Measurements from ENCODE around the gene NLRP1. TPM values are rescaled to one million over a fixed set of nuclear protein-coding genes. Genes with fewer than 3 reads are reported as not detected.

NLRP1 gene
- total RNA-seq, 5 donors from 2014 or later (not counting 1 experiment from before 2014, with no cell fraction given) = 233 to 317 (median 243) TPM

- H3K27ac Mint-ChIP-seq = no peak overlapping the region
- no peaks in the 10 kb centered on the region for H3K4me1 ChIP-seq (ENCODE audit: control insufficient read depth in 1 of 2, extremely low read depth in 1 of 2, insufficient read depth in 2 of 2, low read length in 2 of 2)
- no peak for DNase-seq
- peaks cover 13 to 18% of the 10 kb centered on the region in 2 donors for H3K27me3 Mint-ChIP-seq
- H3K9me3 Mint-ChIP-seq = no peaks in the 10 kb centered on the region
- ChIA-PET POLR2A (no interaction called here), CTCF (no interaction called here)
- H3K4me1 Mint-ChIP-seq = no peaks in the 10 kb centered on the region
- H3K9me3 ChIP-seq = no peaks in the 10 kb centered on the region
- 85% methylated on average over 11 of the region's 12 CpGs for WGBS (ENCODE audit: insufficient coverage)
- H3K27me3 ChIP-seq (replicated peaks in 1 of 2; ENCODE audit: control insufficient read depth in 2 of 2, extremely low read depth in 1 of 2, insufficient read depth in 2 of 2, low read length in 1 of 2) = peaks cover 0 to 20% of the 10 kb centered on the region in 2 experiments
- H3K4me3 Mint-ChIP-seq = no peak overlapping the region
- H3K27ac ChIP-seq (ENCODE audit: low read length) = no peak overlapping the region
- no peak for ATAC-seq (replicated peaks in 1 of 4)
- H3K36me3 Mint-ChIP-seq = no peaks in the 10 kb centered on the region
- H3K4me3 ChIP-seq (ENCODE audit: control insufficient read depth in 1 of 2, extremely low read depth in 1 of 2, low read length in 1 of 2) = no peak overlapping the region
- H3K36me3 ChIP-seq (ENCODE audit: control insufficient read depth in 2 of 2, extremely low read depth in 1 of 2, insufficient read depth in 1 of 2, low read length in 1 of 2) = no peaks in the 10 kb centered on the region
These were observed 24.2 kb upstream of the NLRP1 start for GRCh38 chr17:5608399-5609112.

- no peaks in the 10 kb centered on the region for H3K4me1 Mint-ChIP-seq
- H3K4me3 Mint-ChIP-seq = no peak overlapping the region
- DNase-seq (no peak), ATAC-seq (replicated peaks in 1 of 4) (no peak)
- H3K27ac Mint-ChIP-seq = no peak overlapping the region
- Histone ChIP-seq H3K9me3 (no peaks in the 10 kb centered on the region), H3K36me3 (ENCODE audit: control insufficient read depth in 2 of 2, extremely low read depth in 1 of 2, insufficient read depth in 1 of 2, low read length in 1 of 2) (no peaks in the 10 kb centered on the region), H3K27me3 (replicated peaks in 1 of 2; ENCODE audit: control insufficient read depth in 2 of 2, extremely low read depth in 1 of 2, insufficient read depth in 2 of 2, low read length in 1 of 2) (peaks cover 0 to 20% of the 10 kb centered on the region in 2 experiments), H3K4me1 (ENCODE audit: control insufficient read depth in 1 of 2, extremely low read depth in 1 of 2, insufficient read depth in 2 of 2, low read length in 2 of 2) (no peaks in the 10 kb centered on the region), H3K27ac (ENCODE audit: low read length) (no peak overlapping the region), H3K4me3 (ENCODE audit: control insufficient read depth in 1 of 2, extremely low read depth in 1 of 2, low read length in 1 of 2) (no peak overlapping the region)
- peaks cover 13 to 21% of the 10 kb centered on the region in 2 donors for H3K27me3 Mint-ChIP-seq
- CTCF ChIA-PET = no interaction called here
- POLR2A ChIA-PET = interaction anchor here in 1 of 2 donors (0.6 kb wide), 1 partner anchor 1176 kb away, joined by 3 read pairs; no protein-coding TSS in a partner anchor
- no peaks in the 10 kb centered on the region for H3K36me3 Mint-ChIP-seq
- WGBS (ENCODE audit: insufficient coverage) = no CpG with 5 or more reads among the region's 3 CpGs
- H3K9me3 Mint-ChIP-seq = no peaks in the 10 kb centered on the region
These were observed 23.6 kb upstream of the NLRP1 start for GRCh38 chr17:5607946-5608345.

GRCh38 chr17:5605452-5605851, 21.1 kb upstream of the NLRP1 start:
- no peak overlapping the region for H3K4me3 Mint-ChIP-seq
- POLR2A ChIA-PET = no interaction called here
- CTCF ChIA-PET = interaction anchor here (0.5 to 0.6 kb wide), 2 partner anchors 13 to 78 kb away, joined by 3 to 8 read pairs; no protein-coding TSS in a partner anchor

GRCh38 chr17:5600041-5600440, 15.7 kb upstream of the NLRP1 start:
- no peak overlapping the region for H3K27ac ChIP-seq (ENCODE audit: low read length)
- Mint-ChIP-seq H3K4me1 (no peaks in the 10 kb centered on the region), H3K36me3 (no peaks in the 10 kb centered on the region), H3K4me3 (no peak overlapping the region), H3K27me3 (peaks cover 51 to 66% of the 10 kb centered on the region in 2 donors), H3K9me3 (no peaks in the 10 kb centered on the region), H3K27ac (no peak overlapping the region)
- H3K36me3 ChIP-seq (ENCODE audit: control insufficient read depth in 2 of 2, extremely low read depth in 1 of 2, insufficient read depth in 1 of 2, low read length in 1 of 2) = no peaks in the 10 kb centered on the region
- H3K27me3 ChIP-seq (replicated peaks in 1 of 2; ENCODE audit: control insufficient read depth in 2 of 2, extremely low read depth in 1 of 2, insufficient read depth in 2 of 2, low read length in 1 of 2) = peaks cover 2 to 36% of the 10 kb centered on the region in 2 experiments
- no peak overlapping the region for H3K4me3 ChIP-seq (ENCODE audit: control insufficient read depth in 1 of 2, extremely low read depth in 1 of 2, low read length in 1 of 2)
- ATAC-seq (replicated peaks in 1 of 4) = no peak
- ChIA-PET POLR2A (no interaction called here), CTCF (no interaction called here)
- H3K4me1 ChIP-seq (ENCODE audit: control insufficient read depth in 1 of 2, extremely low read depth in 1 of 2, insufficient read depth in 2 of 2, low read length in 2 of 2) = no peaks in the 10 kb centered on the region
- no peak for DNase-seq
- H3K9me3 ChIP-seq = no peaks in the 10 kb centered on the region

More at GRCh38 chr17:5605452-5605851, 21.1 kb upstream of the NLRP1 start:
- no peaks in the 10 kb centered on the region for H3K4me1 Mint-ChIP-seq
- peaks cover 22 to 43% of the 10 kb centered on the region in 2 donors for H3K27me3 Mint-ChIP-seq
- Histone ChIP-seq H3K4me1 (ENCODE audit: control insufficient read depth in 1 of 2, extremely low read depth in 1 of 2, insufficient read depth in 2 of 2, low read length in 2 of 2) (no peaks in the 10 kb centered on the region), H3K9me3 (no peaks in the 10 kb centered on the region), H3K27ac (ENCODE audit: low read length) (no peak overlapping the region), H3K4me3 (ENCODE audit: control insufficient read depth in 1 of 2, extremely low read depth in 1 of 2, low read length in 1 of 2) (no peak overlapping the region), H3K27me3 (replicated peaks in 1 of 2; ENCODE audit: control insufficient read depth in 2 of 2, extremely low read depth in 1 of 2, insufficient read depth in 2 of 2, low read length in 1 of 2) (peaks cover 0 to 25% of the 10 kb centered on the region in 2 experiments), H3K36me3 (ENCODE audit: control insufficient read depth in 2 of 2, extremely low read depth in 1 of 2, insufficient read depth in 1 of 2, low read length in 1 of 2) (no peaks in the 10 kb centered on the region)
- DNase-seq (no peak), ATAC-seq (replicated peaks in 1 of 4) (no peak)
- no peaks in the 10 kb centered on the region for H3K9me3 Mint-ChIP-seq
- H3K36me3 Mint-ChIP-seq = no peaks in the 10 kb centered on the region
- 100% methylated on average over 1 of the region's 4 CpGs for WGBS (ENCODE audit: insufficient coverage)
- H3K27ac Mint-ChIP-seq = no peak overlapping the region

- POLR2A ChIA-PET = no interaction called here
- H3K36me3 Mint-ChIP-seq = no peaks in the 10 kb centered on the region
- H3K4me3 Mint-ChIP-seq = no peak overlapping the region
- Histone ChIP-seq H3K4me3 (ENCODE audit: control insufficient read depth in 1 of 2, extremely low read depth in 1 of 2, low read length in 1 of 2) (no peak overlapping the region), H3K4me1 (ENCODE audit: control insufficient read depth in 1 of 2, extremely low read depth in 1 of 2, insufficient read depth in 2 of 2, low read length in 2 of 2) (no peaks in the 10 kb centered on the region), H3K36me3 (ENCODE audit: control insufficient read depth in 2 of 2, extremely low read depth in 1 of 2, insufficient read depth in 1 of 2, low read length in 1 of 2) (no peaks in the 10 kb centered on the region), H3K27ac (ENCODE audit: low read length) (no peak overlapping the region), H3K27me3 (replicated peaks in 1 of 2; ENCODE audit: control insufficient read depth in 2 of 2, extremely low read depth in 1 of 2, insufficient read depth in 2 of 2, low read length in 1 of 2) (peaks cover 2 to 43% of the 10 kb centered on the region in 2 experiments), H3K9me3 (no peaks in the 10 kb centered on the region)
- no peaks in the 10 kb centered on the region for H3K4me1 Mint-ChIP-seq
- peaks cover 55 to 66% of the 10 kb centered on the region in 2 donors for H3K27me3 Mint-ChIP-seq
- 48% methylated on average over 4 of the region's 6 CpGs for WGBS (ENCODE audit: insufficient coverage)
- DNase-seq (no peak), ATAC-seq (replicated peaks in 1 of 4) (no peak)
- CTCF ChIA-PET = no interaction called here
- no peak overlapping the region for H3K27ac Mint-ChIP-seq
- H3K9me3 Mint-ChIP-seq = no peaks in the 10 kb centered on the region
These were observed 14.1 kb upstream of the NLRP1 start for GRCh38 chr17:5598457-5598856.

- H3K27me3 ChIP-seq (replicated peaks in 1 of 2; ENCODE audit: control insufficient read depth in 2 of 2, extremely low read depth in 1 of 2, insufficient read depth in 2 of 2, low read length in 1 of 2) = peaks cover 2 to 57% of the 10 kb centered on the region in 2 experiments
- POLR2A ChIA-PET = interaction anchor here in 1 of 2 donors (0.5 kb wide), 1 partner anchor 1625 kb away, joined by 3 read pairs; no protein-coding TSS in a partner anchor
- no peak overlapping the region for H3K4me3 ChIP-seq (ENCODE audit: control insufficient read depth in 1 of 2, extremely low read depth in 1 of 2, low read length in 1 of 2)
- peaks cover 0 to 4% of the 10 kb centered on the region in 2 experiments for H3K4me1 ChIP-seq (ENCODE audit: control insufficient read depth in 1 of 2, extremely low read depth in 1 of 2, insufficient read depth in 2 of 2, low read length in 2 of 2)
- H3K27ac ChIP-seq (ENCODE audit: low read length) = no peak overlapping the region
- no peaks in the 10 kb centered on the region for H3K36me3 ChIP-seq (ENCODE audit: control insufficient read depth in 2 of 2, extremely low read depth in 1 of 2, insufficient read depth in 1 of 2, low read length in 1 of 2)
- ATAC-seq (replicated peaks in 1 of 4) (no peak), DNase-seq (no peak)
- no CpG with 5 or more reads among the region's 2 CpGs for WGBS (ENCODE audit: insufficient coverage)
- CTCF ChIA-PET = no interaction called here
- Mint-ChIP-seq H3K27me3 (peaks cover 50 to 55% of the 10 kb centered on the region in 2 donors), H3K4me3 (no peak overlapping the region), H3K27ac (no peak overlapping the region), H3K9me3 (no peaks in the 10 kb centered on the region), H3K36me3 (no peaks in the 10 kb centered on the region), H3K4me1 (no peaks in the 10 kb centered on the region)
- no peaks in the 10 kb centered on the region for H3K9me3 ChIP-seq
These were observed 12.1 kb upstream of the NLRP1 start for GRCh38 chr17:5596421-5596820.

Data from T-cell (primary cell).